K562 (cell line): Measurements from ENCODE around the gene EEF1AKMT1. TPM values are rescaled to one million over a fixed set of nuclear protein-coding genes. Genes with fewer than 3 reads are reported as not detected.

ENCODE experiments used
- ATAC-seq: fragments of 200-7000 bp; cut with Tn5 transposase; 3 replicates; pipeline ENCODE4 v1.9.1; 2020; ENCODE audit warnings: moderate library complexity
- BruUV-seq: library from RNA; stranded (reverse); fragments of 400-500 nt; replicated peaks from 2 replicates; lab custom pipeline; 2021; lab: Mats Ljungman, UMichigan
- CTCF ChIA-PET: fragments of 300-600 bp; formaldehyde crosslinking; extraction: SDS; loops from one replicate; lab custom pipeline; 2021; ENCODE audit warnings: low intra/inter-chr PET ratio; lab: Yijun Ruan, JAX
- POLR2A ChIA-PET: fragments of 300-600, 350-650 bp; sonication (Branson Sonifier 250); formaldehyde crosslinking; extraction: SDS; loops from one replicate; lab custom pipeline; 2021; ENCODE audit warnings: antibody characterized with exemption, inconsistent platforms; lab: Yijun Ruan, JAX
- DNase-seq, 4 experiments: peaks; one replicate each; pipeline versions ENCODE4 v3.0.0 to v3.0.0-alpha.2; 2011 to 2018; ENCODE audit warnings: low spot score in 3 of 4, mixed read lengths in 3 of 4; ENCODE audit errors: extremely low read depth in 1 of 4
- FAIRE-seq: peaks from 2 replicates; lab custom pipeline; 2011; peaks lifted over from hg19 to GRCh38; lab: Jason Lieb, UNC
- H2AFZ ChIP-seq: 2 replicates; pipeline ENCODE4 v1.6.0; 2011; ENCODE audit warnings: low read depth, low read length, control low read depth, inconsistent platforms
- H3K27ac ChIP-seq: fragments of 200-600 bp; 3 replicates; pipeline ENCODE4 v1.8.0; 2011; ENCODE audit warnings: low read depth, mild to moderate bottlenecking, control low read depth, inconsistent platforms, low read length, moderate library complexity, mixed read lengths; ENCODE audit errors: extremely low read depth
- H3K27me3 ChIP-seq, 2 experiments: fragments of 300-600 bp in 1 of 2; 2 replicates in 1 of 2; 3 replicates in 1 of 2; pipeline versions ENCODE4 v1.6.0 to v1.8.0; 2011; ENCODE audit warnings: inconsistent platforms in 2 of 2, low read length in 2 of 2, mild to moderate bottlenecking in 1 of 2, mixed read lengths in 1 of 2, moderate library complexity in 1 of 2; ENCODE audit not compliant: control insufficient read depth in 2 of 2, insufficient read depth in 2 of 2
- H3K36me3 ChIP-seq: fragments of 300-600 bp; 3 replicates; pipeline ENCODE4 v1.8.0; 2011; ENCODE audit warnings: mild to moderate bottlenecking, low read length, inconsistent platforms; ENCODE audit not compliant: control insufficient read depth, insufficient read depth
- H3K4me1 ChIP-seq, 2 experiments: fragments of 200-600 bp in 1 of 2; replicated peaks in 1 of 2; 2 replicates in 1 of 2; 3 replicates in 1 of 2; pipeline versions ENCODE4 v1.5.1 to v1.8.0; 2011; ENCODE audit warnings: inconsistent platforms in 2 of 2, low read length in 2 of 2, mild to moderate bottlenecking in 1 of 2, mixed read lengths in 1 of 2, moderate library complexity in 1 of 2; ENCODE audit not compliant: control insufficient read depth in 2 of 2, insufficient read depth in 2 of 2
- H3K4me2 ChIP-seq: 2 replicates; pipeline ENCODE4 v1.6.1; 2011; ENCODE audit warnings: low read length, control low read depth, inconsistent platforms, mixed read lengths; ENCODE audit not compliant: insufficient read depth
- H3K4me3 ChIP-seq: fragments of 200-600 bp; sonication (generic), shearing (Covaris generic); 2 replicates; pipeline ENCODE4 v1.5.1; 2016; ENCODE audit warnings: control low read depth, inconsistent platforms
- H3K79me2 ChIP-seq: fragments of 200-600 bp; 3 replicates; pipeline ENCODE4 v1.8.0; 2011; ENCODE audit warnings: low read length, inconsistent platforms; ENCODE audit not compliant: control insufficient read depth, insufficient read depth
- H3K9ac ChIP-seq, 2 experiments: 2 replicates each; pipeline versions ENCODE4 v1.6.0 to v1.6.1; 2011; ENCODE audit warnings: low read depth in 2 of 2, low read length in 2 of 2, control low read depth in 1 of 2, inconsistent platforms in 1 of 2, mild to moderate bottlenecking in 1 of 2, mixed read lengths in 1 of 2; ENCODE audit not compliant: insufficient read depth in 1 of 2
- H3K9me1 ChIP-seq: one replicate; pipeline ENCODE4 v1.6.0; 2011; ENCODE audit warnings: inconsistent platforms, mild to moderate bottlenecking, low read length, moderate library complexity; ENCODE audit not compliant: control insufficient read depth, insufficient read depth
- H3K9me3 ChIP-seq: replicated peaks from 2 replicates; pipeline ENCODE4 v1.5.1; 2011; ENCODE audit warnings: low read depth, low read length, inconsistent platforms; ENCODE audit not compliant: control insufficient read depth, insufficient read depth
- H4K20me1 ChIP-seq: replicated peaks from 2 replicates; pipeline ENCODE4 v1.6.1; 2011; ENCODE audit warnings: low read length, inconsistent platforms, mixed read lengths; ENCODE audit not compliant: control insufficient read depth, insufficient read depth
- FOXO4 ChIP-seq: fragments of 450-650 bp; formaldehyde crosslinking; IDR thresholded peaks from 2 replicates; pipeline ENCODE4 v1.4.0; 2020; ENCODE audit warnings: mild to moderate bottlenecking, moderate library complexity
- HNRNPLL ChIP-seq: fragments of 200-400 bp; formaldehyde crosslinking; IDR thresholded peaks from 2 replicates; pipeline ENCODE4 v1.6.1; 2017; ENCODE audit warnings: low read length, low read depth, mild to moderate bottlenecking; ENCODE audit not compliant: poor library complexity, severe bottlenecking
- HSF4 ChIP-seq: fragments of 250-450 bp; sonication (Bioruptor Pico); IDR thresholded peaks from 2 replicates; pipeline ENCODE4 v2.1.2; 2022; ENCODE audit warnings: mild to moderate bottlenecking, moderate library complexity, borderline replicate concordance
- MYC ChIP-seq, 2 experiments: fragments of 250-450 bp in 1 of 2; sonication (Bioruptor Pico) in 1 of 2; IDR thresholded peaks; 2 replicates each; pipeline versions ENCODE4 v1.5.1 to v1.6.1; 2012 to 2021; ENCODE audit warnings: low read depth in 2 of 2, borderline replicate concordance in 1 of 2, improper control_type of control experiment in 1 of 2, low read length in 1 of 2, mild to moderate bottlenecking in 1 of 2, moderate library complexity in 1 of 2
- NONO ChIP-seq, 2 experiments: fragments of 200-400 bp in 1 of 2; fragments of 450-650 bp in 1 of 2; formaldehyde crosslinking in 1 of 2; IDR thresholded peaks; 2 replicates each; pipeline ENCODE4 v1.6.1; 2017; ENCODE audit warnings: low read depth in 2 of 2, mild to moderate bottlenecking in 2 of 2, moderate library complexity in 2 of 2, low read length in 1 of 2
- PURB ChIP-seq: sonication (generic); formaldehyde crosslinking; IDR thresholded peaks from 2 replicates; pipeline ENCODE4 v1.9.0; 2021; ENCODE audit warnings: low read depth, mild to moderate bottlenecking, missing genetic modification reagents
- SMARCE1 ChIP-seq: fragments of 450-650 bp; IDR thresholded peaks from 2 replicates; pipeline ENCODE4 v1.7.1; 2016; ENCODE audit warnings: mild to moderate bottlenecking
- ZNF347 ChIP-seq: fragments of 450-650 bp; formaldehyde crosslinking; IDR thresholded peaks from 2 replicates; pipeline ENCODE4 v1.4.0; 2020; ENCODE audit warnings: low read depth, mild to moderate bottlenecking, moderate library complexity
- ZNF444 ChIP-seq: fragments of 250-450 bp; sonication (Bioruptor Pico); IDR thresholded peaks from 2 replicates; pipeline ENCODE4 v1.4.0; 2020; ENCODE audit warnings: mild to moderate bottlenecking, moderate library complexity
- ZNF584 ChIP-seq: fragments of 200-800 bp; sonication (Bioruptor generic); IDR thresholded peaks from 2 replicates; pipeline ENCODE4 v1.6.1; 2016; ENCODE audit warnings: low read depth, mild to moderate bottlenecking, missing genetic modification characterization, missing compliant biosample characterization
- ZNF586 ChIP-seq: fragments of 450-650 bp; formaldehyde crosslinking; conservative IDR thresholded peaks from 2 replicates; pipeline ENCODE4 v1.4.0; 2020; ENCODE audit warnings: mild to moderate bottlenecking, moderate library complexity
- ZNF76 ChIP-seq: fragments of 250-450 bp; sonication (Bioruptor Pico); IDR thresholded peaks from 2 replicates; pipeline ENCODE4 v1.4.0; 2020; ENCODE audit warnings: mild to moderate bottlenecking, moderate library complexity, borderline replicate concordance
- whole genome bisulfite sequencing: fragments of 100-300 bp; shearing (Covaris generic); methylation state at CpG from one replicate; pipeline ENCODE4 v1.1.6; 2016; ENCODE audit warnings: low coverage, mixed read lengths; ENCODE audit not compliant: insufficient coverage; ENCODE audit errors: missing lambda C conversion rate; 5-methylcytosine and 5-hydroxymethylcytosine counted together
- in situ Hi-C: fragments of 300-500 bp; cut with MboI; formaldehyde crosslinking; loops from 4 replicates; pipeline ENCODE4 v1.15.0; 2018; ENCODE audit warnings: inconsistent platforms, mixed read lengths
- intact Hi-C: fragments of 100-400 bp; cut with micrococcal nuclease; formaldehyde crosslinking; loops from 2 replicates; pipeline ENCODE4 v1.14.2; 2022
- polyA plus RNA-seq, 8 experiments: library from polyadenylated mRNA; depleted of rRNA in 4 of 8; stranded (reverse) in 5 of 8; unstranded in 3 of 8; fragments of >200 nt; fragmentation: Nextera tagmentation in 2 of 8; fragmentation: Illumina TruSeq in 1 of 8; extraction: Ambion mirVana in 2 of 8; extraction: Trizol in 1 of 8; gene quantifications; 2 replicates each; pipeline versions ENCODE4 v1.2.1 to v1.2.3, GENCODE V29; 2011 to 2014; ENCODE audit warnings: inconsistent platforms in 1 of 8, missing spikeins in 1 of 8
- total RNA-seq, 7 experiments: library from RNA; depleted of rRNA in 6 of 7; stranded (reverse); fragments of >200 nt in 6 of 7; fragmentation: Illumina TruSeq in 2 of 7; extraction: Trizol in 2 of 7; gene quantifications; 2 replicates each; pipeline versions ENCODE4 v1.2.1 to v1.2.3, GENCODE V29; 2011 to 2021; ENCODE audit warnings: low replicate concordance in 1 of 7

The EEF1AKMT1 gene
- total and polyA plus RNA-seq, 9 of the 15 experiments (the other 6 are each of a cell fraction or from before 2014, with no cell fraction given), result 5.3 to 36.3 (median 7.9) TPM

DNA sequence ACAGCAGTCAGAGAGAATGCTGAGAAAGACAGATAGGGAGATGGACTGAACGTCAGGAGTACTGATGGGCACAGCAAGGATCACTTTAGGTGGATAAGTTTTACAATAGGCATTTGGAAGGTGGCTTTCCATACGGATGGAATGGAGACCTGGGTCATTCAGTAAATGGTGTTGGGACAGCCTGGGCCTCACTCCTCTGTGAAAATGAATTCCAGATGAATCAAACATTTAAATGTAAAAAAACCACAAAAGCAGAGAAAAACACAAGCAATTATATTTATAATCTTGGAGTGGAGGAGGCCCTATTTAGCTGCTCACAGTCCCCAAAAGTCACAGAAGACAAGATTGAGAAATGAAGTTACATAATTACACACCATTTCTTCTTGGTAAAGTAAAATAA, 65.5 kb downstream of the EEF1AKMT1 start:
- in situ Hi-C loops (no loop called here), intact Hi-C loops (no loop called here)
- H4K20me1 ChIP-seq, result no peaks in the 10 kb centered on the region
- 21% methylated on average over 2 of the region's 2 CpGs for WGBS
- H3K9me1 ChIP-seq, result no peaks in the 10 kb centered on the region
- DNase-seq, result no peak
- no peak overlapping the region for H3K9ac ChIP-seq
- no peaks in the 10 kb centered on the region for H3K27me3 ChIP-seq
- H3K9me3 ChIP-seq, result no peaks in the 10 kb centered on the region
- CTCF ChIA-PET, result no interaction called here
- FAIRE-seq, result no peak
- no peak overlapping the region for H3K27ac ChIP-seq
- no peaks in the 10 kb centered on the region for H3K79me2 ChIP-seq
- POLR2A ChIA-PET, result no interaction called here
- H2AFZ ChIP-seq, result no peak overlapping the region
- no peaks in the 10 kb centered on the region for H3K36me3 ChIP-seq
- BruUV-seq, result no TSS peak
- H3K4me1 ChIP-seq, result peaks cover 6 to 12% of the 10 kb centered on the region in 2 experiments; a peak in 4 of 5 replicates
- no peak for TF ChIP-seq ZNF444
- TF ChIP-seq SMARCE1, result no peak
- TF ChIP-seq, all 486 proteins: peak for 0
- ATAC-seq, result no peak
- Histone ChIP-seq H3K4me2 (no peak overlapping the region), H3K4me3 (no peak overlapping the region)

GRCh38 chr13:20706661-20707060, 67.1 kb downstream of the EEF1AKMT1 start:
- no peak for FAIRE-seq
- POLR2A ChIA-PET, result interaction anchor here (0.6 kb wide), 1 partner anchor 647 kb away, joined by 5 read pairs; no protein-coding TSS in a partner anchor
- BruUV-seq, result no TSS peak

More at GRCh38 chr13:20706661-20707060, 67.1 kb downstream of the EEF1AKMT1 start:
- no peak for TF ChIP-seq ZNF347 (CRISPR knock-in tag)
- TF ChIP-seq HSF4 (CRISPR knock-in tag), result no peak
- no peak for TF ChIP-seq ZNF586 (CRISPR knock-in tag)
- no peak for TF ChIP-seq ZNF76 (CRISPR knock-in tag)
- TF ChIP-seq PURB (CRISPR knock-in tag), result no peak
- TF ChIP-seq FOXO4 (CRISPR knock-in tag), result no peak
- TF ChIP-seq HNRNPLL, result no peak
- no peak for TF ChIP-seq NONO (IDR thresholded peaks at IDR 0.05; ENCODE audit: low read depth in 2 of 2, low read length in 1 of 2)
- no peak for TF ChIP-seq MYC (IDR thresholded peaks at IDR 0.05; ENCODE audit: low read depth, low read length)
- no peak for TF ChIP-seq MYC (CRISPR knock-in tag; IDR thresholded peaks at IDR 0.05; ENCODE audit: borderline replicate concordance, low read depth)
- TF ChIP-seq ZNF584, result no peak
- Histone ChIP-seq H3K79me2 (no peaks in the 10 kb centered on the region), H3K4me1 (peaks cover 4 to 11% of the 10 kb centered on the region in 2 experiments; a peak in 4 of 5 replicates), H3K27me3 (peaks cover 4 to 14% of the 10 kb centered on the region in 2 experiments; a peak in 3 of 5 replicates), H3K4me2 (no peak overlapping the region), H2AFZ (no peak overlapping the region), H3K9ac (no peak overlapping the region), H3K9me3 (no peaks in the 10 kb centered on the region), H3K9me1 (no peaks in the 10 kb centered on the region), H4K20me1 (no peaks in the 10 kb centered on the region), H3K36me3 (no peaks in the 10 kb centered on the region), H3K27ac (no peak overlapping the region), H3K4me3 (no peak overlapping the region)
- intact Hi-C loops, result no loop called here
- in situ Hi-C loops, result no loop called here
- CTCF ChIA-PET, result no interaction called here
- WGBS, result 41% methylated on average over 5 of the region's 5 CpGs
- ATAC-seq (no peak), DNase-seq (no peak)
